GM21786 (cell line): Measurements from ENCODE around the gene FAM217A.

ENCODE experiments used
- ATAC-seq: cut with Tn5 transposase; IDR thresholded peaks from one replicate; pipeline ENCODE4 v1.9.1; 2021; ENCODE audit not compliant: unreplicated experiment

The FAM217A gene

DNA sequence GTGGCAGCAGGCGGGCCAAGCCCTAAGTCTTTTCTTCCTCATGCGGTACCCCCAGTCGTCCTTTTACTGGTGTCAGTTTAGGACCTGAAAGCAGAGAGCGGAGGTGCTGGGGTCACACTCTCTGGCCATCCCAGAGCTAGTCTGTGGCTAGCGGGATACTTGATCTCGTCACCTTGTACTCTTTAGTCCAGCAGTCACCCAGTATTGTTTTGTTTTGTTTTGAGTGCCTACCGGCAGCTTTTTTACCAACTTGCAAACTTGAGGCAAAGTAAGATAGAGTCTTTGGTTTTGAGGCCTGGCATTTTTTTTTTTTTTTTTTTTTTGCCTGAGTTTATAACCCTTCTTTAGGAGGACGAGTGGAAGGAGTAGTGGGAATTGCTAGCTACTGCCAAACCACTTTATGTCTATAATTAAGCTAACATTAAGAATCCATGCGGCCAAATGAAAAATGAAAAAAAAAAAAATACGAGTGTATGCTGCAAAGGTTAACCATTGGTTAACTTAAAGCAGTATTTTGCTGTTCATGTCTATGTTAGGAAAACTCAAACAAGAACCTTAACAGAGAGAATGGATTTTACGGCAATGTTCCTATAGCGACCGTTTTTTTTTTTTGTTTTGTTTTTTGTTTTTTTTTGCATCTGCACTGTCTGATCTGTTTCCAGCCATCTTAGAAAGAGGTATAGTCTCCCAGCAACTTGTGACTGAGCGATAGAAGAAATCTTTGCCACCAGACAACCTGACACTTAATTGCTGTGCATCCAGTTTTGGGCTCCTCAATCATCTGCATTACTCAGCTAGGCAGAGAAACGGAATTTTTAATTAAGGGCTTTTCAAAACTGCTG, 56.9 kb downstream of the FAM217A start:
- peak; percentile 3 for ATAC-seq

DNA sequence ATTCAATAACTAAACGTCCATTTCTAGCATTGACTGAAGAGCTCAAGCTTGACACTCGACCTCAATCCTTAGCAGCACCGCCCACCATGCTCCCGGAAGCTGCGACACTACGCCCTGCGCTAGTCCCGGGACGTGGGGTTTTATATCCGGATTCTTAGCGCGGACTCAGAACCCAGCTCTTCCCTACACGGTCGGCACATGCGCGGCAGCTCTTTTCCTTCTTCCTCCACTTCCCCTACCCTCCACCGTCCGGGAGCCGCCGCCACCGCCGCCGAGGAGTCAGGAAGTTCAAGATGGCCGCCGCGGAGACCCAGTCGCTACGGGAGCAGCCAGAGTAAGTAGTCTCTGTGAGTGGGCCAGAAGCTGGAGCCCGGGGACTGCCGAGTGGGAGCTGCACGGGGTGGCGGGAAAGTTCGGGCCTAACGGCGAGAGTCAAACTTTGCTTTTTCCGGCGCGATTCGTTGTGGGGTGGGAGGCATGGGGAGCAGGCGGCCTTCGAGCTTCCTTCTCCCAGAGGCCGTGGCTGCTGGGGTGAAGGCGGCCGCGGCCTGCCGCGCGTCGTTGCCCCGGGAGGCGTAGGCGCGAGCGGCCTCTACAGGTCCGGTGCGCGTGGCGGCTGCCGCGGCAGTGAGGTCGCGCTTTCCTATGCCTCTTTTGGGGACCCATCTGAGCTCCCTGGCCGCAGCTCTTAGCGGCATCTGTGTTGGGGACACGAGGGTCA, 57.6 kb downstream of the FAM217A start:
- peak; percentile 58 for ATAC-seq

DNA sequence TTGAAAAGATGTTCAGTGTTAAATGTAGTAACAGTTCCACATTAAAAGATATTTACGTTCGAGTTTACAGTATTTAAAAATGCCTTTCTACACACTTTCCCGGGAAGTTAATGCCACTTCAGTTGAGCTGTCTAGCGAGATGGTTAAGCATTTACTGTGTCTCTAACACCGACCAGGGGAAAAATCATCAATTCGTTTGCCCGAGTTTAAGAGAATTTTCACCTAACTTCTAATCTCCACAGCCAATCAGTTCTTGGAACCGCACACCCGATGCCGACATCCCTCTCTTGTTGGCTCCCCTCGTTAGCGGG, 58.2 kb downstream of the FAM217A start:
- ATAC-seq, result no peak

DNA sequence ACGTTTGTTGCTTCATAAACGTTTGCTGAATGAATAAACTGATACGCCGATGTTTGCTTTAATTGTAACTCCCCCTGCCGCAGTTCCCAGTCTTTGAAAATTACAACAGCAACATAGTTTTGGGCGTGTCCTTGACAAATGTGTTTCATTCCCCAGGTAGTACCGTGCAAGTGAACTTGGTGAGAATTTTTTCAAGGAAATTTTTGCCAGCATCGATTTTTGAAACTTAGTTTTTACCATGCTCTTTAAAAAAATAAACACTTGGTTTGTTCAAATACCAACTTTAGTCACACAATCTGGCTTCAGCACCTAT, 60.1 kb downstream of the FAM217A start:
- ATAC-seq, result peak; percentile 4
